Measurements from ENCODE around the gene CAMK2D.

Gene CAMK2D

GRCh38 chr4:113635739-113636437 is 125.7 kb downstream of the CAMK2D start:
- no peak for DNase-seq

GRCh38 chr4:113634081-113634969 is 127.2 kb downstream of the CAMK2D start:
- no peak for DNase-seq

- DNase-seq: no peak
These were observed 128.1 kb downstream of the CAMK2D start for GRCh38 chr4:113633467-113633866.

GRCh38 chr4:113628711-113629110 is 132.8 kb downstream of the CAMK2D start:
- no peak for DNase-seq

- no peak for DNase-seq
These were observed 134.2 kb downstream of the CAMK2D start for GRCh38 chr4:113627321-113627720.

- no peak for DNase-seq
These were observed 135.6 kb downstream of the CAMK2D start for GRCh38 chr4:113625902-113626301.

- no peak for DNase-seq
These were observed 138.2 kb downstream of the CAMK2D start for GRCh38 chr4:113623274-113623894.

- DNase-seq: no peak
These were observed 139.9 kb downstream of the CAMK2D start for GRCh38 chr4:113621633-113622032.

GRCh38 chr4:113620032-113620431 is 141.5 kb downstream of the CAMK2D start:
- DNase-seq: no peak

GRCh38 chr4:113619526-113619925 is 142.0 kb downstream of the CAMK2D start:
- DNase-seq: no peak

GRCh38 chr4:113618205-113618604 is 143.3 kb downstream of the CAMK2D start:
- DNase-seq: no peak

GRCh38 chr4:113617195-113617594 is 144.3 kb downstream of the CAMK2D start:
- DNase-seq: no peak

GRCh38 chr4:113616443-113616842 is 145.1 kb downstream of the CAMK2D start:
- DNase-seq: no peak

GRCh38 chr4:113614414-113614813 is 147.1 kb downstream of the CAMK2D start:
- DNase-seq: no peak

GRCh38 chr4:113613503-113613902 is 148.0 kb downstream of the CAMK2D start:
- no peak for DNase-seq

- DNase-seq: no peak
These were observed 151.0 kb downstream of the CAMK2D start for GRCh38 chr4:113610537-113610936.

- DNase-seq: no peak
These were observed 153.5 kb downstream of the CAMK2D start for GRCh38 chr4:113607998-113608397.

GRCh38 chr4:113607147-113607720 is 154.3 kb downstream of the CAMK2D start:
- DNase-seq: no peak

- DNase-seq: no peak
These were observed 156.6 kb downstream of the CAMK2D start for GRCh38 chr4:113604955-113605354.

- DNase-seq: no peak
These were observed 157.6 kb downstream of the CAMK2D start for GRCh38 chr4:113603911-113604310.

GRCh38 chr4:113602646-113603228 is 158.8 kb downstream of the CAMK2D start:
- DNase-seq: no peak

- DNase-seq: no peak
These were observed 159.9 kb downstream of the CAMK2D start for GRCh38 chr4:113601636-113602035.

GRCh38 chr4:113596396-113596795 is 165.1 kb downstream of the CAMK2D start:
- DNase-seq: no peak
